Neutrophil (primary cell): Measurements from ENCODE around the gene ATPAF2.

ENCODE experiments used
- H3K27ac ChIP-seq: fragments of 200-600 bp; sonication (generic); 2 replicates; pipeline ENCODE4 v1.5.1; 2016; ENCODE audit warnings: mild to moderate bottlenecking, moderate library complexity
- H3K27me3 ChIP-seq: fragments of 200-600 bp; sonication (generic); 2 replicates; pipeline ENCODE4 v1.6.0; 2016; ENCODE audit warnings: mild to moderate bottlenecking
- H3K36me3 ChIP-seq: fragments of 200-600 bp; sonication (generic); 2 replicates; pipeline ENCODE4 v1.5.1; 2017
- H3K4me1 ChIP-seq, 2 experiments: fragments of 200-600 bp in 1 of 2; sonication (generic) in 1 of 2; 1 replicate in 1 of 2; 2 replicates in 1 of 2; pipeline versions ENCODE4 v1.5.1 to v1.6.1; 2013 to 2016; ENCODE audit warnings: low read depth in 1 of 2, low read length in 1 of 2, mild to moderate bottlenecking in 1 of 2, moderate library complexity in 1 of 2; ENCODE audit not compliant: control insufficient read depth in 1 of 2, insufficient read depth in 1 of 2
- H3K4me3 ChIP-seq, 2 experiments: fragments of 200-600 bp in 1 of 2; sonication (generic) in 1 of 2; 1 replicate in 1 of 2; 2 replicates in 1 of 2; pipeline ENCODE4 v1.5.1; 2013 to 2016; ENCODE audit warnings: low read depth in 1 of 2, low read length in 1 of 2, mild to moderate bottlenecking in 1 of 2, moderate library complexity in 1 of 2
- H3K9me3 ChIP-seq: fragments of 200-600 bp; sonication (generic); 2 replicates; pipeline ENCODE4 v1.5.1; 2016
- TF ChIP-seq, protein P1 (sequence below): fragments of 200-600 bp; sonication (generic); IDR thresholded peaks from 2 replicates; pipeline ENCODE4 v1.5.1; 2016; ENCODE audit warnings: antibody characterized with exemption

The ATPAF2 gene

DNA sequence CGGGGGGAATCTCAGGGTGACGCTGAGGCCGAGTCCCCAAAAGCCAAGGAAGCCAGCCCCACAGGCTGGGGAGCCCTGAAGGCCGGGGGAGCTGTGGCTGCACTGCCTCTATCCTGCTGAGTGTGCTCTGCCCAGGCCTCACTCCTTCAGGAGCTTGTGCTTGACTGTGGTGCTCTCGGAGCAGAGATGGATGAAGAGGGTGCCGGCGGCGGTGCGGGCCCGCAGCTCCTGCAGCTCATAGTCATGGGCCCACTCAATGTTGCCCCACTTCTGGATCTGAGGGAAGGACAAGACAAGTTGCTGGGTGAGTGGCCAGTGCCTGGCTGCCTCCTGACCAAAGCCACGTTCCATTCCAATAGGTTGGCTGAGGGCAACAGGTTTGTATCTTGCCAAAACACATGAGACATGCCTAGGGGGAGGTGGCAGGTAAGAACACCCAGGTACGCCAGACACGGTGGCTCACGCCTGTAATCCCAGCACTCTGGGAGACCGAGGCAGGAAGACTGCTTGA is 20.5 kb downstream of the ATPAF2 start:
- Histone ChIP-seq H3K27ac (no peak overlapping the region), H3K4me1 (no peaks in the 10 kb centered on the region), H3K9me3 (no peaks in the 10 kb centered on the region), H3K36me3 (peaks cover 75% of the 10 kb centered on the region), H3K4me3 (no peak overlapping the region), H3K27me3 (no peaks in the 10 kb centered on the region)
- TF ChIP-seq, protein P1, sequence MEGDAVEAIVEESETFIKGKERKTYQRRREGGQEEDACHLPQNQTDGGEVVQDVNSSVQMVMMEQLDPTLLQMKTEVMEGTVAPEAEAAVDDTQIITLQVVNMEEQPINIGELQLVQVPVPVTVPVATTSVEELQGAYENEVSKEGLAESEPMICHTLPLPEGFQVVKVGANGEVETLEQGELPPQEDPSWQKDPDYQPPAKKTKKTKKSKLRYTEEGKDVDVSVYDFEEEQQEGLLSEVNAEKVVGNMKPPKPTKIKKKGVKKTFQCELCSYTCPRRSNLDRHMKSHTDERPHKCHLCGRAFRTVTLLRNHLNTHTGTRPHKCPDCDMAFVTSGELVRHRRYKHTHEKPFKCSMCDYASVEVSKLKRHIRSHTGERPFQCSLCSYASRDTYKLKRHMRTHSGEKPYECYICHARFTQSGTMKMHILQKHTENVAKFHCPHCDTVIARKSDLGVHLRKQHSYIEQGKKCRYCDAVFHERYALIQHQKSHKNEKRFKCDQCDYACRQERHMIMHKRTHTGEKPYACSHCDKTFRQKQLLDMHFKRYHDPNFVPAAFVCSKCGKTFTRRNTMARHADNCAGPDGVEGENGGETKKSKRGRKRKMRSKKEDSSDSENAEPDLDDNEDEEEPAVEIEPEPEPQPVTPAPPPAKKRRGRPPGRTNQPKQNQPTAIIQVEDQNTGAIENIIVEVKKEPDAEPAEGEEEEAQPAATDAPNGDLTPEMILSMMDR: no peak

GRCh38 chr17:18017958-18018357 is 21.0 kb downstream of the ATPAF2 start:
- H3K27ac ChIP-seq: no peak overlapping the region
- no peaks in the 10 kb centered on the region for H3K9me3 ChIP-seq
- peaks cover 74% of the 10 kb centered on the region for H3K36me3 ChIP-seq
- TF ChIP-seq, protein P1: no peak
- no peaks in the 10 kb centered on the region for H3K27me3 ChIP-seq
- H3K4me1 ChIP-seq: no peaks in the 10 kb centered on the region
- H3K4me3 ChIP-seq: no peak overlapping the region

GRCh38 chr17:18016426-18016825 is 22.5 kb downstream of the ATPAF2 start:
- peaks cover 69% of the 10 kb centered on the region for H3K36me3 ChIP-seq
- H3K27ac ChIP-seq: no peak overlapping the region
- TF ChIP-seq, protein P1: no peak

GRCh38 chr17:18015593-18015992 is 23.4 kb downstream of the ATPAF2 start:
- H3K9me3 ChIP-seq: no peaks in the 10 kb centered on the region
- no peaks in the 10 kb centered on the region for H3K27me3 ChIP-seq
- H3K4me1 ChIP-seq: no peaks in the 10 kb centered on the region
- no peak overlapping the region for H3K4me3 ChIP-seq
- TF ChIP-seq, protein P1: no peak
- H3K27ac ChIP-seq: no peak overlapping the region
- peaks cover 66% of the 10 kb centered on the region for H3K36me3 ChIP-seq

More at GRCh38 chr17:18016426-18016825, 22.5 kb downstream of the ATPAF2 start:
- H3K4me1 ChIP-seq: no peaks in the 10 kb centered on the region
- H3K9me3 ChIP-seq: no peaks in the 10 kb centered on the region
- H3K4me3 ChIP-seq: no peak overlapping the region
- no peaks in the 10 kb centered on the region for H3K27me3 ChIP-seq

- TF ChIP-seq, protein P1: no peak
- Histone ChIP-seq H3K4me1 (no peaks in the 10 kb centered on the region), H3K36me3 (peaks cover 62% of the 10 kb centered on the region), H3K27me3 (no peaks in the 10 kb centered on the region), H3K27ac (no peak overlapping the region), H3K9me3 (no peaks in the 10 kb centered on the region), H3K4me3 (no peak overlapping the region)
Measured at GRCh38 chr17:18014006-18014405, 25.0 kb downstream of the ATPAF2 start.

DNA sequence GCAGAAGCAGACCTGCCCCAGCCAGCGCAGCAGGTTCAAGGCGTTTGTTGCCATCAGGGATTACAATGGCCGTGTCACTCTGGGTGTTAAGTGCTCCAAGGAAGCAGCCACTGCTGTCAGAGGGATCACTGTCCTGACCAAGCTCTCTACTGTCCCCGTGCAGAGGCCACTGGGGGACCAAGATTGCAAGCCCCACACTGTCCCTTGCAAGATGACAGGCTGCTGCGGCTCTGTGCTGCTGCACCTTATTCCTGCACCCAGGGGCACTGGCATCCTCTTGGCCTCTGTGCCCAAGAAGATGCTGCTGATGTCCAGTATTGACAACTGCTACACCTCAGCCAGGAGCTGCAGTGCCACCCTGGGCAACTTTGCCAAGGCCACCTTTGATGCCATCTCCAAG is 27.7 kb downstream of the ATPAF2 start:
- H3K27me3 ChIP-seq: no peaks in the 10 kb centered on the region
- H3K27ac ChIP-seq: no peak overlapping the region
- H3K36me3 ChIP-seq: peaks cover 67% of the 10 kb centered on the region
- no peak overlapping the region for H3K4me3 ChIP-seq
- TF ChIP-seq, protein P1: no peak
- no peaks in the 10 kb centered on the region for H3K9me3 ChIP-seq
- H3K4me1 ChIP-seq: no peaks in the 10 kb centered on the region
